Measurements from ENCODE around the gene NUP85.
"Not testable (repeated sequence)": the region's sequence is repeated elsewhere in the genome, so short reads cannot be mapped to it uniquely, and the experiment has no call there.

NUP85 gene

GRCh38 chr17:75252039-75252816 lies 46.7 kb downstream of the NUP85 start:
- H3K4me3 ChIP-seq (ENCODE audit: low read depth, low read length) = no peak overlapping the region
- no peak for TF ChIP-seq CTCF (IDR thresholded peaks at IDR 0.05; ENCODE audit: low read depth, low read length)

- H3K4me3 ChIP-seq (ENCODE audit: low read depth, low read length) = not testable (repeated sequence)
These were observed 50.6 kb downstream of the NUP85 start for GRCh38 chr17:75255954-75256698.

GRCh38 chr17:75257228-75257627 lies 51.7 kb downstream of the NUP85 start:
- H3K4me3 ChIP-seq (ENCODE audit: low read depth, low read length) = not testable (repeated sequence)

- TF ChIP-seq CTCF (IDR thresholded peaks at IDR 0.05; ENCODE audit: low read depth, low read length) = no peak
These were observed 55.3 kb downstream of the NUP85 start for GRCh38 chr17:75260641-75261335.

GRCh38 chr17:75261336-75262111 lies 56.0 kb downstream of the NUP85 start, which contains the start of the genes GGA3 and MRPS7:
TSS of gene GGA3 (minus strand) at chr17:75261606. CDS start at chr17:75261587, 19 bp downstream.
TSS of gene MRPS7 (plus strand) at chr17:75261879. CDS start at chr17:75261901, 22 bp downstream.
- no peak for TF ChIP-seq CTCF (IDR thresholded peaks at IDR 0.05; ENCODE audit: low read depth, low read length)
- peak within 1 kb of the TSS; percentile 98 for H3K4me3 ChIP-seq (ENCODE audit: low read depth, low read length)

More at GRCh38 chr17:75260641-75261335, 55.3 kb downstream of the NUP85 start:
- H3K4me3 ChIP-seq (ENCODE audit: low read depth, low read length) = peak overlapping the region; percentile 98

GRCh38 chr17:75262112-75262606 lies 56.7 kb downstream of the NUP85 start:
- no peak for TF ChIP-seq CTCF (IDR thresholded peaks at IDR 0.05; ENCODE audit: low read depth, low read length)

GRCh38 chr17:75263055-75263454 lies 57.6 kb downstream of the NUP85 start:
- no peak for TF ChIP-seq CTCF (IDR thresholded peaks at IDR 0.05; ENCODE audit: low read depth, low read length)
- no peak overlapping the region for H3K4me3 ChIP-seq (ENCODE audit: low read depth, low read length)

More at GRCh38 chr17:75262112-75262606, 56.7 kb downstream of the NUP85 start:
- H3K4me3 ChIP-seq (ENCODE audit: low read depth, low read length) = peak overlapping the region; percentile 98
